GM12892 (cell line): ENCODE data around the gene CLEC1A.
"Not testable (repeated sequence)": the region's sequence is repeated elsewhere in the genome, so short reads cannot be mapped to it uniquely, and the experiment has no call there.

Experiments used
- DNase-seq: peaks from one replicate; pipeline ENCODE4 v3.0.0; 2011; ENCODE audit not compliant: insufficient read length
- FAIRE-seq: peaks from 2 replicates; lab custom pipeline; 2011; peaks lifted over from hg19 to GRCh38; lab: Jason Lieb, UNC
- POLR2A ChIP-seq: IDR thresholded peaks from 2 replicates; pipeline ENCODE4 v1.6.1; 2011; ENCODE audit warnings: low read depth, low read length, control low read depth
- POLR2AphosphoS5 ChIP-seq: IDR thresholded peaks from 2 replicates; pipeline ENCODE4 v1.6.1; 2011; ENCODE audit warnings: low read depth, low read length, control low read depth
- TAF1 ChIP-seq: IDR thresholded peaks from 2 replicates; pipeline ENCODE4 v1.6.1; 2011; ENCODE audit warnings: low read depth, mild to moderate bottlenecking, control low read depth, low read length, borderline replicate concordance

CLEC1A gene

DNA sequence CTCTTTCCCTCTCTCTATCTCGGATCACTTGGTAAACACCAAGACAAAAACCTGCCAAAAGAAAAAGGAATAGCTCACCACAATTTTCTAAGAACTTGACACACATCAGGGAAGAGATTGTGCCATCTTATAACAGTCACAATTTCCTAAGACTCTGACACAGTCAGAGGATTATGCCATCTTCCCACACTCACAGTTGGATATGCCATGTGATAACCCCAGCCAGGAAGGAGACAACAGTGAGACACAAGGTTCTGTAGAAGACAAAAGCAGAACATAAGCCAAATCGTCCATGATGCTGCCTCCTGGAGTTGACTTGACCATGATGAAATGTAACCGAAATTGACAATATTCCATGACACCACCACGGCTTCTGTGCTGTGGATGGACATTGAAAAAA, 71.1 kb downstream of the CLEC1A start:
- FAIRE-seq (no peak), DNase-seq (no peak)

DNA sequence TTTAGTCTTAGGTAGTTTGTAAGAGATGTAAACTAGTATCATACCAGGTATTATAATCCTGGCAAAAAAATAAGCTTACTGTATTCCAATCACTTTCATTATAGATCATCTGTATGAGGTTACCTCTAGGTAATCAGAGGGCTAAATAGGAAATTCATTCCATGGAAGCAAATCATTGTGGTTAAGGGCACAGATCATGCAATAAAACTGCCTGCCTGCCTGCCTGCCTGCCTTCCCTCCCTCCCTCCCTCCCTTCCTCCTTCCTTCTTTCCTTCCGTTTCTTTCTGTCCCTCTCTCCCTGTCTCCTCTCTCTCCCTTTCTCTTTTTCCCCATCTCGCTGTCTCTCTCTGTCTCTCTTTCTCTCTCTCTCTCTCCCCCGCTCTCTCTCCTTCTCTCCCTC, 71.5 kb downstream of the CLEC1A start:
- TF ChIP-seq POLR2AphosphoS5: no peak
- TF ChIP-seq TAF1: no peak
- TF ChIP-seq POLR2A: no peak
- no peak for DNase-seq
- FAIRE-seq: no peak

More for the DNA sequence above, 71.1 kb downstream of the CLEC1A start:
- no peak for TF ChIP-seq POLR2A
- no peak for TF ChIP-seq POLR2AphosphoS5
- no peak for TF ChIP-seq TAF1

DNA sequence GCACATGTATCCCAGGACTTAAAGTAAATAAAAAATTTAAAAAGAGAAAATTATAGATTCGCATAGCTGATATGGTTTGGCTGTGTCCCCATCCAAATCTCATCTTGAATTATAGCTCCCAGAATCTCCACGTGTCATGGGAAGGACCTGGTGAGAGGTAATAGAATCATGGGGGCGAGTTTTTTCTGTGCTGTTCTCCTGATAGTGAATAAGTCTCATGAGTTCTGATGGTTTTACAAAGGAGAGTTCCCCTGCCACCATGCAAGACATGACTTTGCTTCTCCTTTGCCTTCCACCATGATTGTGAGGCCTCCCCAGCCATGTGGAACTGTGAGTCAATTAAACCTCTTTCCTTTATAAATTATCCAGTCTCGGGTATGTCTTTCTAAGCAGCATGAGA, 72.1 kb downstream of the CLEC1A start:
- FAIRE-seq, DNase-seq: not testable (repeated sequence)

DNA sequence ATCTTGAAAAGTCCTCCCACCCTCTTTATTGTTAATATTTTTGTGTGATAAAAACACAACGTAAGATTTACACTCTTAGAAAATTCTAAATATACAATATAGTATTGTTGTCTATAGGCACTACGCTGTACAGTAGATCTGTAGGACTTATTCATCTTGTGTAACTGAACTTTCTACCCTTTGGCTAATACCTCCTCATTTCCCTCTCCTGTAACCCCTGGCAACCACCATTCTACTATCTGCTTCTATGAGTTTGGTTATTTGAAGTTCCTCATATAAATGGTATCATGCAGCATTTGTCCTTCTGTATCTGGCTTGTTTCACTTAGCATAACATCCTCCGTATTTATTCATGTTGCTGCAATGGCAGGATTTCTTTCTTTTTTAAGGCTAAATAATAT, 73.5 kb downstream of the CLEC1A start:
- TF ChIP-seq TAF1: no peak
- DNase-seq (no peak), FAIRE-seq (no peak)

DNA sequence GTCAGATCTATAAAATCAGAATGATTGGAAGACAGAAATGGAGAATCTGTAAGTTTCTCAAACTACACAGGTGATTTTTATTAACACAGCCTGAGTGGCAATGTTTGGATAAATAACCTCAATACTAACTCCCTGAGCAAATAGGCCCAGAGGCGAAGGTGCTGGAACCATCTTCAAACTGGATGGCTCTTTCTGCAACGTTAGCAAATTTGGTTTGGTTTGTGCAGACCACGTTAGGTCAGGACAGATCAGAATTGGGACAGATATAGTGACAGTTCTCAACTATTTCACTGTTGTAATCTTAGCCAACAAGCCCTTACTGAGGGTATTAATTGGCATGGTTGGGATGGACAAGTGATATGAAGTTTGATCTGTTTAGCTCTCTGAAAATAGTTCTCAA, 77.4 kb downstream of the CLEC1A start:
- FAIRE-seq (no peak), DNase-seq (no peak)
- TF ChIP-seq TAF1 (no peak), POLR2A (no peak), POLR2AphosphoS5 (no peak)
